SK-N-SH (cell line): ENCODE measurements around the gene ATG9A.

Experiments used
- TCF12 ChIP-seq: IDR thresholded peaks from 2 replicates; pipeline ENCODE4 v1.4.0; 2012
- TF ChIP-seq, protein P1 (sequence below): fragments of 200-600 bp; sonication (generic); IDR thresholded peaks from 2 replicates; pipeline ENCODE4 v1.6.1; 2017; ENCODE audit warnings: antibody characterized with exemption, mild to moderate bottlenecking, moderate library complexity

DNA sequence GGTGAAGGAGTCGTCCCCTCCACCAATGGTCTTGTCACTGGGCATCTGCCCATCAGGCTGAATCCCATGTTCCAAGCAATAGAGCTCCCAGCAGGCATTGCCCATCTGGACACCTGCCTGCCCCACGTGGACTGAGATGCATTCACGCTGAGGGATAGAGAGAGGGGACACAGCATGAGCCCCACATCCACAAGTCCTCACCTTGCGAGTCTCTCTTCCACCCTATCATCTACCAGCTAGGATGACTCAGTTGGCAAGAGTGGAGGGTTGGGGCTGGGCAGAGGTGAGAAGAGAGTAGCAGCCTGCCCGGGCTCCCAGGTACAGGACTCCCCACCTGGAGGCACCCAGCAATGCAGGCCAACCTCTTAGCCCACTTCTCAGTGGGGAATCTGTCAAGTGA lies 22.6 kb upstream of the ATG9A start:
- TF ChIP-seq, protein P1, sequence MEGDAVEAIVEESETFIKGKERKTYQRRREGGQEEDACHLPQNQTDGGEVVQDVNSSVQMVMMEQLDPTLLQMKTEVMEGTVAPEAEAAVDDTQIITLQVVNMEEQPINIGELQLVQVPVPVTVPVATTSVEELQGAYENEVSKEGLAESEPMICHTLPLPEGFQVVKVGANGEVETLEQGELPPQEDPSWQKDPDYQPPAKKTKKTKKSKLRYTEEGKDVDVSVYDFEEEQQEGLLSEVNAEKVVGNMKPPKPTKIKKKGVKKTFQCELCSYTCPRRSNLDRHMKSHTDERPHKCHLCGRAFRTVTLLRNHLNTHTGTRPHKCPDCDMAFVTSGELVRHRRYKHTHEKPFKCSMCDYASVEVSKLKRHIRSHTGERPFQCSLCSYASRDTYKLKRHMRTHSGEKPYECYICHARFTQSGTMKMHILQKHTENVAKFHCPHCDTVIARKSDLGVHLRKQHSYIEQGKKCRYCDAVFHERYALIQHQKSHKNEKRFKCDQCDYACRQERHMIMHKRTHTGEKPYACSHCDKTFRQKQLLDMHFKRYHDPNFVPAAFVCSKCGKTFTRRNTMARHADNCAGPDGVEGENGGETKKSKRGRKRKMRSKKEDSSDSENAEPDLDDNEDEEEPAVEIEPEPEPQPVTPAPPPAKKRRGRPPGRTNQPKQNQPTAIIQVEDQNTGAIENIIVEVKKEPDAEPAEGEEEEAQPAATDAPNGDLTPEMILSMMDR, result no peak
- TF ChIP-seq TCF12, result no peak
